ENCODE measurements around the gene NEIL1. TPM values are rescaled to one million over a fixed set of nuclear protein-coding genes. Genes with fewer than 3 reads are reported as not detected.

NEIL1 gene
- total and polyA plus RNA-seq, 2 of the 8 experiments (the other 6 are each of a cell fraction or from before 2014, with no cell fraction given): 10.4 to 10.9 TPM

GRCh38 chr15:75397494-75397893 lies 50.7 kb downstream of the NEIL1 start (continued):
- no peak for TF ChIP-seq NANOG (IDR thresholded peaks at IDR 0.05; ENCODE audit: insufficient read depth, low read depth, low read length, poor library complexity, severe bottlenecking)
- TF ChIP-seq BRCA1 (IDR thresholded peaks at IDR 0.05; ENCODE audit: low read depth, low read length): no peak
- no peak for TF ChIP-seq ATF3 (IDR thresholded peaks at IDR 0.05; ENCODE audit: insufficient read depth, low read depth, low read length)
